ENCODE results near the gene ESPNL.

GRCh38 chr2:238055841-238056240 is 44.3 kb upstream of the ESPNL start:
- TF ChIP-seq POLR2A (IDR thresholded peaks at IDR 0.05), result no peak
- TF ChIP-seq CTCF (IDR thresholded peaks at IDR 0.05), result no peak
- no peak for TF ChIP-seq EP300 (IDR thresholded peaks at IDR 0.05)

All from tibial nerve (tissue), 4 donors.